Measurements from ENCODE around the gene GFER. TPM values are rescaled to one million over a fixed set of nuclear protein-coding genes. Genes with fewer than 3 reads are reported as not detected.

Gene GFER
- total RNA-seq, 1 donor from 2014 or later: 10.3 TPM

DNA sequence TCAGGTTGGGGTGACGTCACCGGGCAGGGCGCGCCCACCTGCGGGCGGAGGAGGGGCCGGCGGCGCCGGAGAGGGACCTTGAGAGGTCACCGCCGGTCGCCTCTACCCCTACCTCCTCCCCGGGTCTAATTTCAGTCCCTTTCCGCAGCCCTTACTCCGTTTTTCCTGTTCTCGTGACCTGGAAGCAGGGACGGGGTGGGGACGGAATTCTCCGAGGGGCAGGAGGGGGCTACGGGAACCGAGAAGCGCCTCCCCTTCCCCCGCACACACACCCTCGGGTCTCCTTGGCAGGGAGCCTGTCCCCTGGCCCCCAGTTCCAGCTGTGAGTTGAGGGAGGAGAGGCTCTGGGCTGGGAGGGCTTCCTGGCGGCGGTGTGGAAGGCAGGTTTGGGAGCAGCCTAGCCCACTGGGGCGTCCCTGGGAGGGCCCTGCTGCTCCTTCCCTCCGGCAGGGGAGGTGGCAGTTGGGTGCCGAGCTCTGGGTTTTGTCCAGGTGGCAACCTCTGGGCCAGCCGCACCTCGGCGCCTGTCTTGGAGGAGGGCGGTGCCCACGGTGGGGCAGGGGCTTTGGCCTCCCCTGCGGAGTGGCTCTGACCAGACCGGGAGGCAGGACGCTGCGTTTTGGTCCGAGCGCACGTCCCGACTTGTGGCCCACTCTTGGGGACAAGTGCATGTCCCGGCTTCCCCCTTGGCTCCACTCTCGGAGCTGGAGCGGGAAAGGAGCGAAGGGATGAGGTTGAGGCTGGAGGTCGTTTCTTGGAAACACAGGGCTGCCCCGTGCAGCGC, 6.5 kb downstream of the GFER start:
- no peak for DNase-seq (ENCODE audit: low read depth in 2 of 2)

DNA sequence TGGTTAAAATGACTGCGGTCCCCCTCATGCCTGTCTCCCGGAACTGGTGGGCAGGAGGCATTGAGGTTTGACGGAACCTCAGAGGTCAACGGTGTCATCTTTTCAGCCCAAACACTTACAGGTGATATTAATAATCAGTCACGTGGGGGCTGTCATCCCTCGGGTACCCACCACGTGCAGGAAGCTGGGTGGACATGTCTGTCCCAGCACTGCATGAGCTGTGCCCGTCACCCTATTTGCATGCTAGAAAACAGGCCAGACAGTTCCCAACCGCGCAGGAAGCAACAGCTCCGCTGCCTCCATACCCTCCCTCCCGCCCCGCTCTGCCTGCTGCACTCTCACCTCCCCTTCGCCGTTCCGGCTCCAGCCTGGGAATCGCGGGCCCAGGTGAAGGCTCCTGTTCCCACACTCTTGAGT, 7.2 kb downstream of the GFER start:
- no peak for DNase-seq (ENCODE audit: low read depth in 2 of 2)

DNA sequence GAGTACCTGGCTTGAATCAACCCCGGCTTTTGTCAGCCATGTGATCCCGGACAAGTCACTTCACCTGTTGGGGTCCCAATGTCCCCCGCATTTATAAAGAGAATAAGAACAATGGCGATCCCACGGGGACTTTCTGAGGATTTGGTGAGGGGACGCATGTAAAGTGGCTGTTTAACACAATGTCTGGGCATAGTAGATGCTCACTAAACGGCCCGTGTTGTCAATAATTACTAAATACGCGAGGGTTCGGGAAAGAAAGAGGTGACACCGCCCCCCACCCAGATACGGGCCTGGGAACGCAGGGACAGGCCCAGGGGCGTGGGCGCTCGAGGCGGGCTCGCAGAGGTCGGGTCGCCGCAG, 7.6 kb downstream of the GFER start:
- DNase-seq (ENCODE audit: low read depth in 2 of 2): no peak

DNA sequence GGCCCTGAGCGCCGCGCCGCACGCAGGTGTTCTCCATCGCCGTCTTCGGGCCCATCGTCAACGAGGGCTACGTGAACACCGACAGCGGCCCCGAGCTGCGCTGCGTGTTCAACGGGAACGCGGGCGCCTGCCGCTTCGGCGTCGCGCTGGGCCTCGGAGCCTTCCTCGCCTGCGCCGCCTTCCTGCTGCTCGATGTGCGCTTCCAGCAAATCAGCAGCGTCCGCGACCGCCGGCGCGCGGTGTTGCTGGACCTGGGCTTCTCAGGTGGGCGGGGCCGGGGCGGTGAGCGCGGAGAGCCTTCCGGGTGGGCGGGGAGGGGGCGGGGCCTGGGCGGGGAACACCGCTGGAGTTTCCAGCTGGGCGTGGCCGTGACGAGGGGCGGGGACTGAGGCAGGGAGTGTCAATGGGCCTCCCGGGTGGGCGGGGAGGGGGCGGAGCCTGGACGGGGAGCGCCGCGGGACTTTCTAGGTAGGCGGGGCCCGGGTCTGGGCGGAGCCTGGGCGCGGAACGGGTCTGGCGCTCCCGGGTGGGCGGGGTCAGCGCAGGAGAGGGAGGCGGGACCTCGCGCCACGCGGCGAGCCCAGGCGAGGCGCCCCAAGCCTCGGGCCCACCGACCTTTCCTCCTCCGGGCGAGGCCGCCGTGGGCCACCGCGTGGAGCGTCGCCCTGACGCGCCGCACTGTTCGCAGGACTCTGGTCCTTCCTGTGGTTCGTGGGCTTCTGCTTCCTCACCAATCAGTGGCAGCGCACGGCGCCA, 8.1 kb downstream of the GFER start:
- DNase-seq (ENCODE audit: low read depth in 2 of 2): peak; percentile 79 to 95

DNA sequence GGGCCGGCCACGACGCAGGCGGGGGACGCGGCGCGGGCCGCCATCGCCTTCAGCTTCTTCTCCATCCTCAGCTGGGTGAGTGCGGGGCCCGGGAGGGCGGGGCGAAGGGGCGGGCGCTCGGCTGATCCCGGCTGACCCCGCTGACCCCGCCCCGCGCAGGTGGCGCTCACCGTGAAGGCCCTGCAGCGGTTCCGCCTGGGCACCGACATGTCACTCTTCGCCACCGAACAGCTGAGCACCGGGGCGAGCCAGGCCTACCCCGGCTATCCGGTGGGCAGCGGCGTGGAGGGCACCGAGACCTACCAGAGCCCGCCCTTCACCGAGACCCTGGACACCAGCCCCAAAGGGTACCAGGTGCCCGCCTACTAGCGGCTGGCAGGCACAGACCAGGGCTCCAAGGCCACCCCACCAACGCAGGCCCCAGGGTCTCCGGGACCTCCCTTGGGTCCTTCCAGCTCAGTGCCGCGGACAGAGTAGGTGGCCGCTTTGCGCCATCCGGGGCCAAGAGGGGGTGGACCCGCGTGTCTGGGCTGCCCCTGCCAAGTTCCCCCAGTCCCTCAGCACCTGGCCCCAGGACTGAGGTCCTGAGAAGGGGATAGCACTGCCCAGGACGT, 8.8 kb downstream of the GFER start:
- no peak for DNase-seq (ENCODE audit: low read depth in 2 of 2)

DNA sequence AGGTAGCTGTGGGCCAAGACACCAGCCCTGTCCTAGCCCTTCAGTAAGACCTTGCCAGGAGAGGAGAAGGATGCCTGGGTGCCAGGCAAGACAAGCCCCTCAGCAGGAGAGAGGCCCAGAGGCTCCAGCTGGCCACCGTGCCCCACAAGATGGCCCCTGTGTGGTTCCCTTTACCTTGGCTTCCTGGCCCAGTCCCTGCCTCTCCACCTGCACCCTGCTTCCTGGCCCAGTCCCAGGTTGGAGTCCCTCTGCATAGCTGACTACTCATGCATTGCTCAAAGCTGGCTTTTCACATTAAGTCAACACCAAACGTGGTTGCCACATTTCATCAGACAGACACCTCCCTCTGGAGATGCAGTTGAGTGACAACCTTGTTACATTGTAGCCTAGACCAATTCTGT, 9.7 kb downstream of the GFER start:
- no peak for DNase-seq (ENCODE audit: low read depth in 2 of 2)

DNA sequence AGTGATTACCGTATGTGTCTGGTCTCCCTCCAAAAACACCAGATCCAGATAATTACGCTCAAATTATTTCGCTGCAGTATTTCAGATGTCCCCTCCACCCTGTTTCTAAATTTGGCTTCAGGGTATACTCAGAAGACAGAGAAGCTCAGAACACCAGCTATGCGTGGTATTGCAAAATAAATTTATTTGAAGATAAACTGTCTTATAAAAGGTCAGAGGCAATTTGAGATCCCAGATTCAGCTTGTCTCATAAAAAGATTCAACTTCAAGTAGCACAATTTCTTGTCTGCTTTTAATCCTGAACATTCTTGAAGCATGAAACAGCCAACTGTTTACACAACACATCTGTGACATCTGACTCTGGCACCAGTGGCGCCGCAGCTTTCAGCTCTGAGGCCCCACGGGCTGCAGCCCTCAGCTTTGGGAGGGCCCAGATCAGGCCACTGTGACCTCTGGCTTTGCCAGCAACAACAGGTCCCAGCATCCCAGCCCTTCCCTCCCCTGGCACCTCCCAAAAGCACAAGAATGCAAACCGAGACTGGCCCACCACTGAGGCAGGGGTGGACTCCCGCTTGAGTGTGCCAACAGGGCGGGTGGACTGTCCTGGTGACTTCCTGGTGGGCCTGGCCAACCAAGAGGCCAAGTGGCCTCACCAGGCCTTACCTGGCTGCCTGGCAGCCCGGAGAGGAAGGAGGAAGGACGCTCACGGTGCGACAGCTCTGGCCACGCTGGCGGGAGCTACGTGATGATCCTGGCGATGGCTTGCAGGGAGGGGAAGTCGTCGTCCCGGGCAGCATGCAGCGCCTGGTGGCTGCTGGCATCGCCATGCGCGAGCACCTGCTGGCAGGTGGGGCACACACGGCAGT, 13.7 kb downstream of the GFER start:
- no peak for DNase-seq (ENCODE audit: low read depth in 2 of 2)

DNA sequence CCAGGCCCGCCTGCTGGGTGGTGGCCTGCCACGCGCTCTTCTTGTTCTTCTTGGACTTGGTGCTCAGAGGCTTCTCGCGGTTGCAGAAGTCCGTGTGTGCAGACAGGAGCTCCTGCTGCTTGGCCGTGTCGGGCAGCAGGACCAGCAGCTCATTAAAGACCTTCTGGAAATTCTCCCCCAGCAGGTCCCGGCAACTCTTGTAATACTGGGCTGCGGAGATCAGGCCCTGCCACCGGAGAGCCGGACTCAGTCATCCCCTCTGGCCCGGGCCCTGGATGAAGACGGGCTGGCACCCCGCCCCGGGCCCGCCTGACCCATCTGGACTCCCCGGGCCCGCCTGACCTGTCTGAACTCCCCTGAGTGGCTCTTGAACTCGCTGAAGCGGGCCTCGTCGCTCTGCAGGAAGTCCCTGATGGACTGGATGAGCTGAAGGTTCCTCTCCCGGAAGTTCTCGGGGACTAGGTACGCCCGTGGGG, 14.4 kb downstream of the GFER start:
- no peak for DNase-seq (ENCODE audit: low read depth in 2 of 2)

DNA sequence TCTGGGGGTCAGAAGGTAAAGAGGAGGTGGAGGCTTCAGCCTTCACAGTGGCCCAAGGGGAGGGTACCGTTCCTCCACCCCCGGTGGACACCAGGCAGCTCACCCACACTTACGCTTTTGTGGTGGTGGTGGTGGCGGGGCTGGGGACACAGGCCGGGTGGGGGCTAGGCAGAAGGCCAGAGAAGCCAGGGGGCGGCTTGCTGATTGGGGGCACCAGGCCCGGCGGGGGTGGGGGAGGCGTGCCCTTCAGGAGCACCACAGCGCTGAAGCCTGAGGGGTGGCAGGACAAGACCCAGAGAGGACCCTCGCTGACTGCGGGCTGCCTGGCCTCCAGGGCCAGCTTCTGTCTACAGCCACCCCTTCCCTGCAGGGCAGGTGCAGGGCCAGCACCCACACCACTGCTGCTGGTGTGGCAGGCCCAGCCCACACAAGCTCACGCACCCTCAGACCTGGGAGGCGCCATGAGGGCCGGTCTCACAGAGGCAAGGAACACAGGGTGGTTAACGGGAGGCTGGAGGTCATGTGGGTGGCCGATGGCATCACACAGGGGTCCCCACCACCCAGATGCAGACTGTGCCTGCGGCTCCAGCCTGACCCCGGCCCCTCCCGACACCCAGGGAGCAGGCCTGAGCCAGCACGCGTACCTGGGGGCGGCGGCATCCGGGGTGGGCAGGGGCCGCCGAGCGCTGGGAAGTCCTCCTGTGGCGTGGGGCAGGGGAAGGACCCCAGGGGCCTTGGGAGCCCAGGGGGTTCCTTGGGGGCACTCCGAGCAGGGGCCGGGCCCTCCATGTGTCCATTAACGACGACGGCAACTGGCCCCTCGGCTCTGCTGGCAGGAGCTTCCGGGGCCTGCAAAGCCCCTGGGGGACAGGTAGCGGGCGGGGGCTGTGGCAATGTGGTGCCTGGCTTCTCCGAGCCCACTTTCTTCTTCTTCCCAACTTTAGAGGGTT, 15.1 kb downstream of the GFER start:
- DNase-seq (ENCODE audit: low read depth in 2 of 2): no peak

DNA sequence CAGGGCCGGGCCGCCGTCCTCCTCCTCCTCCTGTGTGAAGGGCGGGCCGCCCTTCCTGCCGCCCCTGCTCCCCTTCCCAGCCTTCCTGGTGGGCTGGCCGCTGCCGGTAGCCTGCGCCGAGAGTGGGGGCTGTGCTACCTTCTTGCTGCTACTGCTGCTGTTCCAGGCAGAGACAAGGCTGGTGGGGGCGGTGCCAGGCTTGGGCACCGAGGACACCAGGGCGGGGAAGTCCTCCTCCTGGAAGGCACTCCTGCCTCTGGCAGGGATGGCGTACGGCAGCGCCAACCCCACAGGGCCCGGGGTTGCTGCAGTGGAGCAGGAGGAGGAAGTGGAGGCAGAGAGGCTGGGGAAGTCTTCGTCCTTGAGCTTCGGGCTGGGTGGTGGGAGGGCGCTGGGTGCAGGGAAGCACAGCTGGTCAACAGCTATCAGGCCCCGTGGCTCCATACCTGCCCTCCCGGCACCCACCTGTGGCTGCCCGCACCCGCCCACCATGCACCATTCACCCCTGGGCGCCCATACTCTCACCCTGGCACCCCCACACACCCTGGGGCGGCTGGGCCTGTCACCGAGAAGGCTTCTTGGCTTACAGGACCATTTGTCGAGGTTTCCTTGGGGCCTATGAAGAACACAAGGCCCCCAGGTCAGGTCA, 16.0 kb downstream of the GFER start:
- no peak for DNase-seq (ENCODE audit: low read depth in 2 of 2)

DNA sequence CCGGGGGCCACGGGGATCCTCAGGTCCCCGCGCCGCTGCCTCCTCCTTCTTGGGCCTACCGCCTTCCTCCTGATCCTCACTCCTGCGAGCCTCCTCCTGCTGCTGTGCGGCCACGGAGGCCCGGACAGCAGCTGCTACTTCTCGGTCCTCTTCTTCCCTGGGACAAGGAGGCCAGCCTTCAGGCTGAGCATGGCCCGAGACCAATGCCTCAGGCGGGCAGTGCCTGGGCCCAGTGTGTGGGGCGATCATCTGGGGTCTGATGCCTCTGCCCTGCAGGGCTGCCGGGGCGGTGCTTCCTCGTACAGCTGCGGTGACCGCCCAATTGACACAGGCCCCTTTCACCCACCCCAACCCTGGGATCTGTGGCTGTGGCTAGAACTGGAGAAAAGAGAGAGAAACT, 17.0 kb downstream of the GFER start:
- DNase-seq (ENCODE audit: low read depth in 2 of 2): no peak

DNA sequence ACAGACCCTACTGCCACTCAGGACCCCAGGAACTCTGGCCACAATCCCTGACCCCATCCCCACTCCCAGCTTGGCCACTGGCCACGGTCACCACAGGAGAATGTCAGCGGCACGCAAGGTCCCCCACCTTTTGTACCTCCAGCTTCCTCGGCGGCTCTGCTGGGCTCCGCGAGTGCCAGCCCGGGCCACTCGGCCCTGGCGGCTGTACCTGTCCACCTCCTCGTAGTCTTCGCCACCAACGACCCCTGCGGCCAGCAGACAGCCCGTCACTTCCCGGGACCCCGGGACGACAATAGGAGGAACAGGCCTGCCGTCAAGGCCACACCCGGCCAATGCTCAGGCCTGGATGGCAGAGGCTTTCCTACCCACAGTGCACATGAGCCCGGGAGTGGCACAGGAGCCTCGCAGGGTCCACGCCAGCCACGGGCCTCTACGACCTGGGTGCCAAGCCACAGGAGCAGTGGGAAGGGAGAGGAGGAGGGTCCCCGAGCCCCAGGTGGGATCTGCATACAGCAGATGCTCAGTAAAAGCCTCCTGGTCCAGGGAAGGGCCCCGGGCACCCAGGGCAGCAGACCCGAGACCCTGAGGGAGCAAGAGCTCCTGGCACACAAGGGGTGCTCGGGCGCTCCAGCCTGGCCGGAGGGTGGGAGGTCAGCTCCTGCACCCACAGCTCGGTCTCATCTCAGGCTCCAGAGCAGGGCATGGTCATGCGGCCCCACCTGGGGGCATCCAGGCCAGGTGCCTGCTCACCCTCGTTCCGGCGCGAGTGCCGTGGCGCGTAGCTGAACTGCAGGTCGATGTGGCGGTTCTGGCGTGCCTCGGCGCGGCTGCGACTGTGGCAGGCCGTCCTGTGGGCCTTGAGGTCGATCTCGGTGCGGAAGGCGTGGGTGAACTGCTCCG, 17.7 kb downstream of the GFER start:
- no peak for DNase-seq (ENCODE audit: low read depth in 2 of 2)

DNA sequence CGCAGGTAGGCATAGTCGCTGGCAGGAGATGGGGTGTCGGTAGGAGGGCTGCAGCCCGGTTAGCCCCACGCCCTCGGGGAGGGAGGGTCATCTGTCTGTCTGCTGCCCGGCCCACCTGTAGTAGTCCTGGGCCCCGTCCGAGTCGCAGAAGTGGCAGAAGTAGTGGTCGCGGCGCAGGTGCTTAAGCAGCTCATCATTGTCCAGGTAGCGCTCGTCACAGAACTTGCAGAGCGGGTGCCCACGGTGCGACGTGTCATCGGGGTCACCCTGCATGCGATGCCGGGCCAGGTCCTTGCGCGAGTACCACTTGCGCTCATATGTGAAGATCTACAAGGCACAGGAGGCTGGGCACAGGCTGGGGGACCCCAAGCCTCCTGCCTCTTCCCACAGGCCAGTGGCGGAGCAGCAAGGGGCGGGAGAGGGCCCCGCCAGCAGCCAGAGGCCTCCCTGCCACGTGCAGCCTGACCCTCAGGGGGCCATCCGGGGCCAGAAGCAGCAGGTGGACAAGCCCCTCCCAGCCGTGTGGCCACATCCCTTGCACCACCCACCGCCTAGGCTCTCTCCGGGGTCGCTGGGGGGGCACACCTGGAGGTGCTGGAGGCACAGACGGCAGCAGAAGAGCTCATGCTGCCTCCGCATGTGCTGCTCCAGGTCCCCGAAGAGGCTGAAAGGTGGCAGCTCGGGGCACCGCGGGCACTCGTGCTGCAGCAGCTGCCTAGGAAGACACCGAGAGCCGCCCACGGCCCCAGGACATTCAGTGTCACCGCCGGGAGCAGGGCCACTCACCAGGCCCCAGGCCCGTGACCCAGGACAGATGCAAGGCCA, 18.6 kb downstream of the GFER start:
- DNase-seq (ENCODE audit: low read depth in 2 of 2): no peak

DNA sequence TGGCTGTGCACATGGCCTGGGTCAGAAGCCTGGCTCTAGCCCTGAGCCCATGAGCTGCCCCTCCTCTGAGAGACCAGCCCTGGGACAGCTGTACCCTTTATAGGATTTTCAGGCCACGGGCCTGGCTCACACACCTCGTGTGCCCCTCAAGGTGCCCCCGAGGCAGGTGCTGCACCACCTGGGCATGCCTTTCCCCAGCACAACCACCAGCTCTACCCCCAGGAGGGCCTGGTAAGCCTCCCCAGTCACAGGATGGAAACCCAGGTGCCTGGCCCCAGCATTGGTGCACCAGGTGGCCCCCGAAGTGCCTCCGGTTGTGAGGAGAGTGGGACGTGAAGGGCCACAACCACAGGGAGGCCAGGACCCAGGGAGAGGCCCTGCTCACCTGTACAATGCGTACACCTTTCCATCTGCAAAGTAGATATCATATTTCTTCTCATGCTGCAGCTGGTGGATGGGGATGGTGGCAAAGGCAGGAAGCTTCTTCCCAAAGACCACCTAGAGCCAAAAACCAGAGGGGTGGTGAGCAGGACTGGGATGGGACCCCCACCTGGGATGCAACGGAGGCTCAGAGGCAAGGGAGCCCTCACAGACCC, 19.3 kb downstream of the GFER start:
- no peak for DNase-seq (ENCODE audit: low read depth in 2 of 2)

DNA sequence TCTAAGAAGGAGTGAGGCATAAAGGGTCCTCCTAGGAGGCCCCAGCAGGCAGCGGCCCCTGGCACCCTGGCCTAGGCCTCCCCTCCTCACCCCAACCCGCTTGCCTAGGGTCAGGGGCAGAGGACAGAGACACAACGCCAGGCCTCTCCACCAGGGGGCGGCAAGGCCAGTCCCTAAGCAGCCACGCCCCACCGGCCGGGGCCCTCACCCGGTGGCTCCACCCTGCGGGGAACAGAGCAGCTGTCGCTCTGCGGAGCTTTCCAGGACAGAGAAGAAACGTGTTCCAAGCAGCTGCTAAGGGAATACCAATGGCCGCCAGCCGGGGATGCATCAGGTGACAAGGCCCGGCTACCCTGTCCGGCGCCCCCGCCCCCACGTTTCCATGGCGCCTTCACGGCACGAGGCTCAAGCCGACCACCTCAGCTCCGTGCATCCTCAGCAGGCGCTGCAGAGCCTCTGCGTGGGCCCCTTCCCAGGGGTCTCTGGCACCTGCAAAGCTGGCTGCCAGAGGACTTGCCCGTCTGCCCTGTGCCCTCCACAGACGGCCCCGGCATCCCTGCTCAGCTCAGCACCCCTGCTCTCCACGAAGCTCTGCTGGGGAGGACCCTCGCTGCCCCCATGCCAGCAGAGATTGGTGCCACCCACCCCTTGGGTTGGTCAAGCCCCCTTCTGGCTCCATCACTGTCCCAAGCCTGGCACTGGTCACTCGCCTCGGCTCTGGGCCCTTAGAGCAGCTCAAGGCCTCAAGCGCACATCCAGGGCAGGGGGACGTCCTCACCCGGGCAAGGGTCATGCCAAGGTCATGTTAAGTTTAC, 20.0 kb downstream of the GFER start:
- peak; percentile 69 to 85 for DNase-seq (ENCODE audit: low read depth in 2 of 2)

DNA sequence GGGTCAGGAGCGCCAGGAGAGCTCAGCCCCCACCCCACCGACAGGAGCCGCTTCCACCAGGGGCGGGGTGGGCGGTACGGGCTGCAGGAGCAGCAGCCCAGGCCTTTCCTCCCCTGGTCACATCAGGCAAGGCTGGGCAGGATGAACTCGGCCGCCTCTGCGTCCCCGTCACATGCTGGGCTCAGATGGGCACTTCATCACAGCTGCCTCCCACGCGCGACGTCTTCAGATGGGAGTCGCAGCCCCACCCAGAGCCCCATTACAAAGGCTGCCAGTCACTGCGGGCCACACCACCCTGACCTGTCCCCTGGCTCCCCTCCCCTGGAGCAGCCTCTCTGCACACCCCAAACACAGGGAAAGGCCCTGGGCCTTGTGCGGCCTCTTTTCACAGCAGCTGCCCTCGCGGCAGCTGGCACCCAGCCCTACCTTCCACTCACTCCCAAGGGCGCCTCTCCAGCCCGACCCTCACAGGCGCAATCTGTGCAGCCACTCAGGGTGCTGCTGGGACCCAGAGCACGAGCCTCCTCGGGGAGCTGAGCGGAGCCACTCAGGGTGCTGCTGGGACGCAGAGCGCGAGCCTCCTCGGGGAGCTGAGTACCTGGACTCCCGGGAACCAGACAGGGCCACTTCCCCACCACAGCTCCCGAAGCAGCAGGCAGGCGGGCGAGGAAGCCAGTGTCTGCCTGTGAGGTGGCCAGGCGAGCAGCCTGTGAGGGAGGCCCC, 21.0 kb downstream of the GFER start:
- no peak for DNase-seq (ENCODE audit: low read depth in 2 of 2)
